Upper lobe of left lung (tissue), 4 donors: ENCODE results near the gene PLEKHA8.

Experiments used
- CTCF ChIP-seq, 6 experiments: fragments of 450-650 bp in 4 of 6; fragments of 200-600 bp in 2 of 6; sonication (generic) in 2 of 6; IDR thresholded peaks; one replicate each; pipeline ENCODE4 v1.5.1; 2016 to 2019; ENCODE audit warnings: antibody characterized with exemption in 6 of 6
- EP300 ChIP-seq, 4 donors: sonication (generic); formaldehyde crosslinking; IDR thresholded peaks; one replicate each; pipeline ENCODE4 v1.5.1; 2017; ENCODE audit warnings: antibody characterized with exemption in 4 of 4, control low read depth in 2 of 4
- POLR2A ChIP-seq, 4 donors: fragments of 450-650 bp; IDR thresholded peaks; one replicate each; pipeline ENCODE4 v1.5.1; 2016 to 2017; ENCODE audit warnings: antibody characterized with exemption in 4 of 4, mild to moderate bottlenecking in 2 of 4

- no peak for TF ChIP-seq POLR2A (IDR thresholded peaks at IDR 0.05)
- no peak for TF ChIP-seq EP300 (IDR thresholded peaks at IDR 0.05)
- TF ChIP-seq CTCF (IDR thresholded peaks at IDR 0.05) = no peak
Measured at GRCh38 chr7:30160329-30160728, 132.1 kb downstream of the PLEKHA8 start.
